HG03457 (cell line): ENCODE data around the gene PEAK1.

Source experiments
- ATAC-seq: cut with Tn5 transposase; IDR thresholded peaks from one replicate; pipeline ENCODE4 v1.9.1; 2021; ENCODE audit warnings: moderate number of reproducible peaks; ENCODE audit not compliant: unreplicated experiment

The PEAK1 gene

DNA sequence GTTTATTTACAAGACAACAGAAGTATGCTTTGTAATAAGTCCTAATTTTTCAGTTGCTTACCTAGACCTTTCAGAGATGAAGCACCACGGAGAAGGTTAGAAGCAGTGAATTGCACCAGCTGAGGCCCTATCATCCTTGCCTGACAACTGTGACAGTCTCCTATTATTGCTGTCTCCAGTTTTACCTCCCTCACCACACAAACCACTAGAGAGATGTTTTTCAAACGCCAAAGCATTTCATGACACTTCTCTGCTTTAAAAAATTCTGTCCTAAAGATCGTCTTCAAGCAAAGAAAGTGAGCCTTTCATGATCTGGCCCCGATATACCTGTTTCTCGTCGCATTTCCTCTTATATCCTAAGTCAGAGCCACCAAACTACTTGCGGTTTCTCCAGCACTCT is 276.7 kb downstream of the PEAK1 start:
- no peak for ATAC-seq

DNA sequence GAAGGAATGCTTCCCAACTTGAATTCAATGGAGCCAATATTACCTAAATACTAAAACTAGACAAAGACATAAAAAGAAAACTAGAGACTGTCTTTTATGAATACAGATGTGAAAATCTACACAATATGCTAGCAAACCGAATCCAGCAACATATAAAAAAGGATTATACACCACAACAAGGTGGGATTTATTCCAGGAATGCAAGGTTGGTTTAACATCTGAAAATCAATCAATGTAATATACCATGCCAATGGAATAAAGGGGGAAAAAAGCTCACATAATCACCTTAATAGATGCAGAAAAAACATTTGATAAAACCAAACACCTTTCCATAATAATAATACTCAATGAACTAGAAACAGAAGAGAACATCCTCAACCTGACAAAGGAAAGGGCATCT is 279.7 kb downstream of the PEAK1 start:
- ATAC-seq: no peak

DNA sequence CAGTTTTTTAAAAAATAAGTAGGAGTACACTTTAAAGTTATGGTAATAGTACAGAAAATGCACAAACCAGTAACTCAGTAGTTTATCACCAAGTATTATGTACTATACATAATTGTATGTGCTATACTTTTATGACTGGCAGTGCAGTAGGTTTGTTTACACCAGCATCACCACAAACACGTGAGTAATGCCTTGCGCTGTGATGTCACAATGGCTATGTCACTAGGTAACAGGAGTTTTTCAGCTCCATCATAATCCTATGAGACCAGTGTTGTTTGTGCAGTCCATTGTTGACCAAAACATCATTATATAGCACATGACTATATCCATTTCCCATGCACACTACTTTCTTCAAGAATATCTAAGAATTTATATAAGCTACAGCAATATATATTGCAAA is 280.6 kb downstream of the PEAK1 start:
- no peak for ATAC-seq

DNA sequence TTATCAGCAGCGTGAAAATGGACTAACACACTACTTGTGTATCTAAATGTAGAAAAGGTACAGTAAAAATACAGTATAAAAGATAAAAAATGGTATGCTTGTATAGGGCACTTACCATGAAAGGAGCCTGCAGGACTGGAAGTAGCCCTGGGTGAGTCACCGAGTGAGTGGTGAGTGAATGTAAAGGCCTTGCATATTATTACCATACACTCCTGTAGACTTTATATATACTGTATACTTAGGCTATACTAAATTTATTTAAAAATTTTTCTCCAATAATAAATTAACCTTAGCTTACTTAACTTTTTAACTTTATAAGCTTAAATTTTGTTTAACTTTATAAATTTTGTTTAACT is 281.8 kb downstream of the PEAK1 start:
- ATAC-seq: no peak

DNA sequence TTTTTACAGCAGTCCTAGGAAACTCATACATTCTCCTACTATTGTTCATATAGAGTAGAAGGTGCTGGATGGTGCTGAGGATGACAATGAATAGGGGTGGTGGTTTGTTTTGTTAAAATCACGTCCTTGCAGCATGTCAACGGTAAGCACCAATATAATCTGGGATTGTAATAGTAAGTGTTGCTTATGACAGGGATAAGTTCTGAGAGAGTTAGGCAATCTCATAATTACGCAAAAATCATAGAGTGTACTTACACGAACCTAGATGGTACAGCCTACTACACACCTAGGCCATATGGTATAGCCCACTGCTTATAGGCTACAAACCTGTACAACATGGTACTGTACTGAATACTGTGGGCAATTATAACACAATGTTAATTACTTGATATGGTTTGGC is 284.7 kb downstream of the PEAK1 start:
- no peak for ATAC-seq

DNA sequence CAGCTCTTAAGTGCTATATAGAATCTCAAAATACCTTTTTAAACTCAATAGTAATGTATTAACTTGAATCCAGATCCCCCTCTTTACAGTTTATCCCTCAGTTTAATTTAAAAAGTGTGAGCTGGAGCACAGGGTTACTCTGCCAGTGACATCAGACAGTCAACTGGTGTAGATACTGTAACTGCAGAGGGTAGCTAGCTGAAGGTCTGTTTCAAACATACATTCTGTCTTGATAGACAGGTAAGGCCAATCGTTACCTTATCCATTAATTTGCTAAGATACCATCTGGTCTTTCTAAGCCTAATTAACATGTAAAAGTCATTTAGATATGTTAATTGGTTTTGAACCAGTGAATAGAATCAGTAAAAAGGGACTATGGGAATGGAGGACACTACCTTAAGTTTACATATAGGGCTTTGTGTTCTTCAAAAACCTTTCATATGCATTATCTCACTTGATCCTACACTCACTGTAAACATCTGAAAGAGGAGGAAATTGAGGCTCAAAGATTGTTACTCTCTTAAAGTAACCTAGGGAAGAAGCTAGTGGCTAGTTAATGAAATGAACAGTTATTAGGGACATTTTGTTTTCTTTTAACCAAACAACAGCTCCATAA is 289.5 kb downstream of the PEAK1 start:
- ATAC-seq: no peak

DNA sequence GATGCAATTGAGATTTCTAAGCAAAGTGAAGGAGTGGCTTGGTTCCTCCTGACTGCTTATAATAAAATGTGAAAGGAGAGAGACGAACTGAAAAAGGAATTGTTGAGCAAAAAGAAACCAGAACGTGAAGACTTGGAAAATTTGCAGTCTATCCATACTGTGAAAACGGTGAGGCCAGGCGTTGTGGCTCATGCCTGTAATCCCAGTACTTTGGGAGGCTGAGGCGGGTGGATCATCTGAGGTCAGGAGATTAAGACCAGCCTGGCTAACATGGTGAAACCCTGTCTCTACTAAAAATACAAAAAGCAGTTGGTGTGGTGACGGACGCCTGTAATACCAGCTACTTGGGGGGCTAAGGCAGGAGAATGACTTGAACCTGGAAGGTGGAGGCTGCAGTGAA is 292.3 kb downstream of the PEAK1 start:
- no peak for ATAC-seq

DNA sequence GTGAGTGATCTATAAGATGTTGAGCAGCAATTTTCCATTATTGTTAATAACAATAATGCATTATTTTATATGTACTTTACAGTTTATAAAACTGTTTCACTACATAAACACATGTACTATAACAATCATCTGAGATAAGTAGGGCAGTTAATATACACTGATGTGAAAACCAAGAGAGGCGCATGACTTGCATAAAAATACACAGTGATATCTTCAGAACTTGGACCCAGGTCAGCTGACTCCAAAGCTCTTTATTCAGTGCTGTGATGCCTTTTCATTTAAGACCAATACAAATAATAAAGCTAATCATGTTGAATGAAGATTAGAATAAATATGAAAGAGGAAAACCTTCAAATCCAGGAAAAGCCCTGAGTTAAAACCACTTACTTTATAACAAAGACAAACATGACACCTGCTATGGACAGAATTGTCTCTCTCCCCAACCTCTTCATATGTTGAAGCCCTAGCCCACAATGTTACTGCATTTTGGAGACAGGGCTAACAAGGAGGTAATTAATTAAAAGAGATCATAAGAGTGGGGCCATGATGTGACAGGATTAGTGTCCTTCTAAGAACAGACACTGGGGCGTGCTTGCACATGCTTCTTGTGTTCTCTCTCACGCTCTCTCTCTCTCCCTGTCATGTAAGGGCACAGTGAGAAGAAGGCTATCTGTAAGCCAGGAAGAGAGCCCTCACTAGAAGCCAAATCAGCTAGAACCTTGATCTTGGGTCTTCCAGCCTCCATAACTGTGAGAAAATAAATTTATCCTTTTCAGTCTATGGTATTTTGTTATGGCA is 293.2 kb downstream of the PEAK1 start:
- ATAC-seq: no peak

DNA sequence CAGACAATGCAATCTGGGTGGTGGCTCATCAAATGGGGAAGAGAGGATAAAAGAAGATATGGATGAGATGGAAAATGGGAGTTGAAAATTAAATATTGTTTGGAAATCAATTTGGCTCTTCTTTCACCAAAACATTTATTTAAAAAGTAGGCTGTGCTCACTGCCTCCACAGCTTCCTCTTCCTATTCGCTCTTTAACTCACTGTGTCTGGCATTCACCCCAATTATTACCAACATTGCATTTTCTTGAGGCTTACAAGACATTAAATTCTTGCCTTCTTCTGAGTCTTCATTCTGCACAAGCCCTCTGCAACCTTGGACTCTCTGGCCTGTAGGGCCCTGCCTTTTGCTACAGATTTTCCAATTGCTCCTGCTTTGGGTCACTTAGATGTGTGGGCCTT is 296.1 kb downstream of the PEAK1 start:
- ATAC-seq: no peak

DNA sequence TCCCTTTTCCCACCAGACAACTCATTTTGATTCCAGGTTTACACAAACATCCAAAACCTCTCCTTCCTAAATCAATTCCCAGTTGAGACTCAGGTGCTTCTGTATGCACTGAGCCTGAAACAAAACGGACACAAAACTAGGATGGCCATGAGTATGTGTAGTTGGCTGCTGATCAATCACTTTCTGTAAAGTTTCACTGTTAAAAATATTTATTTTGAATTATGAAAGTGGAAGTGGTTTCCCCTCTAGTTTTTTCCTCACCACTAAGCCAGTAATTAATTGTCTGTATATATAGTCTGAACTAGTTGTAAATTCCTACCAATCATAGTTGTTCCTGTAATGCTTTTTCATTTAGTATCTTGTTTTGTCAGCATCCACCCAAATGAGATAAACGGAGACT is 297.3 kb downstream of the PEAK1 start:
- ATAC-seq: no peak

DNA sequence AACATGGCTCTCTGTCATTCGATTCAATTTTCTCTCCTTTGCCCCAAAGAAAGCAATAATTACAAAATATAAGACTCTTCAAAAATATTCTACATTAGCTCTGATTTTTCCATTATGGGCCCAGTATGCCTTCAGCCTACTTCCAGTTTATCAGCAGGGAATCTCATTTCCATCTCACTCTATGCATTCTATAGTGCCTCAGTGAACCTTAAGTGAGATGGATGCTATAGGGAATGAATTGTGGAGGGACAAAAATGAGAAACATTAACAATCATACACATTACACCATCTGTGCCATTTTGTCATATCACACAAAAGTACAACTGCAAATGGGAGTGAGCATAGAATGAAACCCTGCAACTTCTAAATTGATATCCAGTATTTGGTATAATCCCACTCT is 298.3 kb downstream of the PEAK1 start:
- no peak for ATAC-seq

DNA sequence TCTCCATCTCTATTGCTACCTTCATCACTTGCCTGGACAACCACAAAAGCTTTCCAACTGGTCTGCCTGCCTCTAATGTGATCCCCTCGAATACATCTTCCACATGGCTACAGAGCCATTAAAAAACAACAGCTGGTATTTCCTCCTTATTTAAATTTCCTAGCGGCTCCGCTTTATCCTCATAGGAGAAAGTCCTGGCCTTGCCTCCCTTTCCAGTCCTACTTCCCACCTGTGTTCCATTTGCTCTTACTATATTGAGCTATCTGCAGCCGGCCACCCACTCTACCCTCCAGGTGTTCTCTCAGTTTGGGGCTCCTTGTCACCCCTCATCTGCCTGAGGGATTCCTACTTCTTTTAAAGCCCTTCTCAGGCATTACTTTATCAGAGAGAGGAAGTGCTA is 299.3 kb downstream of the PEAK1 start:
- no peak for ATAC-seq

DNA sequence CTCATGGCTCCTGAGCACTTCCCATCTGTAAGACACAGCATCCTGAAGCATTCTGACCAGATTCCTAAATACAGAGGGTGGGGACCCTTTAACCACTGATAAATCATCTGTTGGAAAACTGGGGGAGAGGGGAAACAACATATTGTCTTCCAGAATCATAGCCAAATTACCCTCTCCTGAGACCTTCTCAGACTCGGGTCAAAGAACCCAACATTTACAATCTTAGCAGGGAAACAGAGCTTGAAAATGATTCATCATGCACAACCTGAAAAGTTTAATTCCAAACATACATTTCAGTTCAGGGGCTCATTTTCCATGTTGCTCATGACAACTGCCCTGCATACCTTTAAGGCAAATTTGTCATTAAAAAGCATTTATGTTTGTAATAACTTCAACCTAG is 300.5 kb downstream of the PEAK1 start:
- no peak for ATAC-seq

DNA sequence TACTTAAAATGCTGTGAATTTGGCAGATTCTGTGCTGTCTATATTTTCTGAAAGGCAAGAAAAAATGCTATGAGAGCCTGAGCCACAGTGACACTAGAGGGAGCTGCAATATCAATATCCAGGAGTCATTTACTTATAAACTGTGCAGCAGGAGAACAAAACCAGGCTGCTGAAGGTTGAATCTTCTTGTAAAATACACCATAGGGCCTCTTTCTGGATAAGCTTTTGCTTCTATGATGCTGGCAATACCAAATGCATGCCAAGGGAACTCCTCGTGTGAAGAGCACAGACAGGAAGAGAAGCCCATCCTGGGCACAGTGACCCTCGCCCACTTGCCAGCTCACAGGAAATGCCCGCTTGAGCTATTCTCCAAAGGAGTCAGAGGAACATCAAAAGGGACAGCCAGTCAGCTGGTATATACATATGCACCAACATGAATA is 301.0 kb downstream of the PEAK1 start:
- no peak for ATAC-seq

DNA sequence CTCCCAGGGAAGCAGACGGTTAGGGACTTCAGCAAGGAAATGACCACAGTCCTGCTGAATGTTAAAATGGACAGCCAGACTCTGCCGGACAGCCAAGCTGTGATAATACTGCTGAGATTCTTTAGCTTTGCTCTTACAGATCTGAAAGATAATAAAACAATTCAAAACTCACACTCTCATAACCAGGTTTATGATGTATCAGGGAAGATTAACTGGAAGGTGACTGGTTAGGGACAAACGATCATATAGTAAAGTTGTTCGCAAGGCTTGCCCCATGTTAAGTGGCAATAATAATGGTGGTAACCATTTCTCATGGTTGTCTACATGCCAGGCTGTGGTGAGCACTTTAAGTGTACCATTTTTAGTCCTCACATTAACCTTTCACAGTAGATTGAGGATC is 304.7 kb downstream of the PEAK1 start:
- no peak for ATAC-seq

DNA sequence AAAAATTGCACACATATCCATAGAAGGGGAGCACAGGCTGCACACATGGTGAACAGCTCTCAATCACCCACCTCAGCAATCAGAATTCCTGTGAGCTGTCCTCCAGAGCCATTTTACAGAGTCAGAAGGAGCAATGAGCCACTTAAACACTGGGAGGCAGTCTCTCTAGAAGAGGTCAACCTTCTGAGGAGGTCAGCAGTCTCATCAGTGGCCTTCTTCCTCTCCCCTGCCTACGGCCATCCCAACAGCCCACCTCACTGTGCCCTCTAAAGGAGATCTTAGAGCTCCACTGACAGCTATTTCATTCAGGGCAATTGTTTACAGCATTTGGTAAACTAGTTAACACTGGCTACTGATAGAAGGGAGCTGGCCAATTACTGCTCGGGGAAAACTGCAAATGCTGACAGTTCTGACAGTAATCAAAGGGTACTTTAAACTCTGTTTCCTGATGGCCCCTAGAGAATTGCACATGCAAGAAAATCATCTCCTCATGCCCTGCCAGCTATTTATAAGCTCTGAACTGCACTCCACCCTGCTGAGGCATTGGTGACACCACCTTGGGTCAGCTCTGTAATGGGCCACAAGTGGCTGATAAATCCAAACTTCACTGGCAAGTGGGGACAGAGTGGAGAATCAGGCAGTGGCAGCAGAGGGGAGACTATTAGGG is 306.9 kb downstream of the PEAK1 start:
- ATAC-seq: no peak

DNA sequence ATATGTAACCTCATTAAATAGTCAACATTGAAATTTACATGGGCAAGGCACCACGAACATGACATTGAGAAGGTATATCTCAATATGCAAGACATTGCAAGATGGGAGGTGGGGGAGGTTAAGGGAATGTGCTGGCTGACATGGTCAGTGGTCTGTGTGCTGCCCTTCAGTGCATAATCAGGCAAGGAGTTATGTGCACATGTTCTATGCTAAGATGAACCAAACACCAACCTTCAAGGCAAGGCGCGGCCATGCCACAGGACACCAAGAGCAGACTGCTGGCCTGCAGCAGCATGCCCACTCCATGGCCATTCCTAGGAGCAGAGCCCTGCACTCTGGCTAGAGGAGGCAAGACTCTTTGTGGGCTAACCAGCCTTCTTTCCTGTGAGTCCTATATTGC is 308.1 kb downstream of the PEAK1 start:
- ATAC-seq: no peak

DNA sequence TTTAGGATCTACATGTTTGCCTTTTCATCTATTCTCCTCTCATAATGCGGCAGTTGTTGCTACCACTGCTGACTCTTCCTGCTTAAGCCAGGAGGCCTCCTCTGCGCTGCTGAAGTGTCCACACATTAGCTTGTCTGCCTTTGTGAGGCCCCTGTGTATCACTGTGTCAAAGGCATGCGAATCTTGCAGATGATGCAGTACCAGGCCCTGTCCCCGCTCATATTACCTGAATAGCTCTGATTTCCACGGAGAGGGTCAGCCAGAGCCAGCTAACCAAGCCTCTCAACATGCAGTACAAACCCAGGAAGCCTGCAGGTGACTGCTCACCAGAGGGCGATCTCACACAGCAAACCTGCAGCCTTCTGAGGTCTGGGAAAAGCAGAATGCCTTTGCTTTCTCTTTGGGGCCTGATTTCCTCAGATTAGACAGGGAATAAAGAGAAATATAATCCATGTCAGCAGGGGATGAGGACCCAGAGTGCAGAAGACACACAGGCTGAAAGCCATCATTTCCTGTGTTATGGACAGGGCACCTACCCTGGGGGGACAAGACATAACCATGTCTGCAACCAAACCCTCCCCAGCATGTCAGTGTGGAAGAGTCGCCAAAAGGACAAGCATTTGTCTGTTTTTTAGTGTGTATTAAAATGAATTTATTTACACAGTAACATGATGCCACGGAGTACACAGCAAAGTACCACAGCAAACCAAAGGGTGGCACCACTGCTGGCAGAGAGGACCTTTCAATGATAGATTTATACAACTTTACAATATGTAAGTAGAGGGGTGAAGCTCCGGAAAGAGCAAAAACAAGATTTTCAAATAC is 312.2 kb downstream of the PEAK1 start:
- no peak for ATAC-seq

DNA sequence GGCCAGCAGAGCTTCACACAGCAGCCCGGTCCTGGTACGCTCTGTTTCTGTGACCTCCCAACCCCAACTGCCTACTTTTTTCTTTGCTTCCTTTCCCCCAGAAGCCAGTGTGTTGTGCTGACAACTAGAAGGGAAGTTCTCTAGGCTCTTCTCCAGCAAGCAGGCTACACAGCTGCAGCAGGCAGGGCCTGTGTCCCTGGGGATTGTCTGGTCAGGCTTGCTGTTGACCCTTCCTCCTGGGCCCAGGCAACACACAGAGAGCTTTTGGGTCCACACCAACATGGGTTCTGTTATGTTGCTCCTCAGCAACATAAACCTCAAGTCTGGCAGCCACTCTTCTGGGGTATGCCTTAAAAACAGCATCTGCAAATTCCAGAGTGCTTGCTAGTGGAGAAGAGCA is 312.8 kb downstream of the PEAK1 start:
- no peak for ATAC-seq

DNA sequence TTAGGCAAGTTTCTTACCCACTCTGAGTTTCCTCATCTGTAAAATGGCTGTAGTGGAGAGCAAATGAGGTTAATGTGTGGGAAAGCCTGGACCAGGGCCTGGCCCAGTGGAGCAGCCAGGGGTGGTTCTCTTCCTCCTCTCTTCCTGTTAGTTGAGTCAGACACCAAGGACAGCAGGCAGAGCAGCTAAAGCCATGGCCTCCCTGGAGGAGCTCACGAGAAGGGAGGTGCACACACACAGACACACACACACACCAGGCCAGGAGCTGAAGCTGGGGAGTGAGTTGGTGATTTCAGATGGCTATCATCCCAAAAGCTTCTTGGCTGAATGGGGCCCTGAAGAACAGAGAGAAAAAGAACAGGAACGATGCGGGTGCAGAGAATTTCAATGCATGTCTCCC is 315.7 kb downstream of the PEAK1 start:
- no peak for ATAC-seq

DNA sequence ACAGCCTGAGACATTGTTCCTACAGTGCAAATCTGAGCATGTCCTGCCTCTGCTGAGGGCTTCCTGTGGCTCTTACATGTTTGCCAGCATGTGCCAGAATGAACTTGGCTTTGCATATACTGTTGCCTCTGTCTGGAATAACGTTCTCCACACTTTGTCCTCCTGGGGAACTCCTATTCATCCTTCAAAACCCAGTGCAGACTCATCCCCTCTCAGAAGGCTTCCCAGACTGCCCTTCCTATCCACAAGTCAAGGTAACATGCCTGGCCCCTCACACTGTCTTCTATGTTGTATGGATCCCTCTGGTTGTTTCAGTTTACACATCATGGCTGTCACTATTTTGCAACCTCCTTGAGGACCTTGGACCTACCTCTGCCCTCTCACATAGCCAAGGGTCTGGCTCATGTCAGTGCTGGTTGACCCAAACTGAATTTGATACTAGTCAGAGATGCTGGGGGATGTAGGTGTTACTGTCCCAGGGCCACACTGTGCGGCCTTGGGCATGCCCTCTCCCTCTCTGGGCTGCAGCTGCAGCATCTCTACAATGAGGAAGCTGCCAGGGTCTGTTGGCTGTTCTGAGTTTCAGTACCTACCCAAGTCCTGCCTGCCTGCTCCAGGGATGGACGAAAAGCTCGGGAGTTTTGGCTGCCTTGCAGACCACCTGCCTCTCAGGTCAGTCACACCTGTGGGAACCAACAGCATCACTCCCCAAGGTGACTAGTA is 320.0 kb downstream of the PEAK1 start:
- ATAC-seq: no peak
